Ovary (tissue), 3 donors: ENCODE measurements around the gene ZNF334.

ENCODE experiments used
- EP300 ChIP-seq: sonication (generic); formaldehyde crosslinking; IDR thresholded peaks from one replicate; pipeline ENCODE4 v1.6.1; 2017; ENCODE audit warnings: antibody characterized with exemption
- TF ChIP-seq, protein P1 (sequence below), 3 donors: fragments of 450-650 bp in 2 of 3; fragments of 200-600 bp in 1 of 3; IDR thresholded peaks; one replicate each; pipeline versions ENCODE4 v1.5.1 to v1.8.0; 2016 to 2022; ENCODE audit warnings: antibody characterized with exemption in 3 of 3, mild to moderate bottlenecking in 1 of 3
- donor health status: DM: no; HTN: no; CAD: no.

- TF ChIP-seq EP300: no peak
- TF ChIP-seq, protein P1, sequence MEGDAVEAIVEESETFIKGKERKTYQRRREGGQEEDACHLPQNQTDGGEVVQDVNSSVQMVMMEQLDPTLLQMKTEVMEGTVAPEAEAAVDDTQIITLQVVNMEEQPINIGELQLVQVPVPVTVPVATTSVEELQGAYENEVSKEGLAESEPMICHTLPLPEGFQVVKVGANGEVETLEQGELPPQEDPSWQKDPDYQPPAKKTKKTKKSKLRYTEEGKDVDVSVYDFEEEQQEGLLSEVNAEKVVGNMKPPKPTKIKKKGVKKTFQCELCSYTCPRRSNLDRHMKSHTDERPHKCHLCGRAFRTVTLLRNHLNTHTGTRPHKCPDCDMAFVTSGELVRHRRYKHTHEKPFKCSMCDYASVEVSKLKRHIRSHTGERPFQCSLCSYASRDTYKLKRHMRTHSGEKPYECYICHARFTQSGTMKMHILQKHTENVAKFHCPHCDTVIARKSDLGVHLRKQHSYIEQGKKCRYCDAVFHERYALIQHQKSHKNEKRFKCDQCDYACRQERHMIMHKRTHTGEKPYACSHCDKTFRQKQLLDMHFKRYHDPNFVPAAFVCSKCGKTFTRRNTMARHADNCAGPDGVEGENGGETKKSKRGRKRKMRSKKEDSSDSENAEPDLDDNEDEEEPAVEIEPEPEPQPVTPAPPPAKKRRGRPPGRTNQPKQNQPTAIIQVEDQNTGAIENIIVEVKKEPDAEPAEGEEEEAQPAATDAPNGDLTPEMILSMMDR (IDR thresholded peaks at IDR 0.05): no peak
Observed at GRCh38 chr20:46552460-46553420, 39.4 kb upstream of the ZNF334 start.
